Stimulated activated naive B cell treated with anti-CD40 and anti-IgM and Interleukin-4, amounts not matched to agents 10 μg/mL and 1 μg/mL and 100 μg/mL, for 72 hours (primary cell): Measurements from ENCODE around the gene MTMR10.
A peak's percentile ranks its signal among the peaks of the same experiment; 100 is the strongest.

Experiments used
- ATAC-seq, 2 donors: fragments of 150-1000 bp; cut with Tn5 transposase; replicated peaks; 2 replicates each; pipeline ENCODE4 v1.10.0; 2021; ENCODE audit warnings: moderate library complexity in 1 of 2
- DNase-seq: peaks from one replicate; pipeline ENCODE4 v3.0.0; 2021
- H3K27ac Mint-ChIP-seq: one replicate; pipeline ENCODE4 v1.8.0; 2022; ENCODE audit warnings: mild to moderate bottlenecking, mixed read lengths
- H3K27me3 Mint-ChIP-seq, 2 donors: one replicate each; pipeline ENCODE4 v1.8.0; 2022; ENCODE audit warnings: mixed read lengths in 2 of 2
- H3K36me3 Mint-ChIP-seq, 2 donors: one replicate each; pipeline ENCODE4 v1.8.0; 2022; ENCODE audit warnings: mixed read lengths in 2 of 2, mild to moderate bottlenecking in 1 of 2
- H3K4me1 Mint-ChIP-seq, 2 donors: one replicate each; pipeline ENCODE4 v1.8.0; 2022; ENCODE audit warnings: mixed read lengths in 2 of 2, mild to moderate bottlenecking in 1 of 2
- H3K4me3 Mint-ChIP-seq, 2 donors: one replicate each; pipeline ENCODE4 v1.8.0; 2022; ENCODE audit warnings: mild to moderate bottlenecking in 2 of 2, mixed read lengths in 2 of 2, moderate library complexity in 1 of 2
- H3K9me3 Mint-ChIP-seq, 2 donors: one replicate each; pipeline ENCODE4 v1.8.0; 2022; ENCODE audit warnings: mixed read lengths in 2 of 2, mild to moderate bottlenecking in 1 of 2

The MTMR10 gene

DNA sequence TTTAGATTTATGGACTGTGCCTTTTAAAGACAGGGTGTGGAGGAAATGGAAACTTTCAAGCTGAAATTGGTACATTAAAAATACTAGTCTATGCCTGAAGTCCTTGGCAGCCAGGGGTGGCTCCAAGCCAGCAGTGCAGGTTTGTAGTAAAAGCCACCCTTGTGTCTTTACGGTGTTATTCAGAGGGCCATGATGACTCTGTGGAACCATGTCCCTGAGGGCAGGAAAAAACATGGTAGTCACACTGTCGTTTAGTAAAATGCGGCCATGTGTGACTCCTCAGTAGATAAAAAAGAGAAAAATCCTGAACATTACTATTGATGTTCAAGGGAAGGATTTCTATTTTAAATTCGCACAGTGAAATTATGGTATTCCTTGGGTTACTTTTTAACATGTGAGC, 85.1 kb downstream of the MTMR10 start:
- DNase-seq (no peak), ATAC-seq (no peak)
- no peak overlapping the region for H3K4me3 Mint-ChIP-seq
- peaks cover 31 to 41% of the 10 kb centered on the region in 2 donors for H3K36me3 Mint-ChIP-seq
- no peak overlapping the region for H3K27ac Mint-ChIP-seq
- H3K4me1 Mint-ChIP-seq = peaks cover 21 to 32% of the 10 kb centered on the region in 2 donors
- no peaks in the 10 kb centered on the region for H3K9me3 Mint-ChIP-seq
- no peaks in the 10 kb centered on the region for H3K27me3 Mint-ChIP-seq

DNA sequence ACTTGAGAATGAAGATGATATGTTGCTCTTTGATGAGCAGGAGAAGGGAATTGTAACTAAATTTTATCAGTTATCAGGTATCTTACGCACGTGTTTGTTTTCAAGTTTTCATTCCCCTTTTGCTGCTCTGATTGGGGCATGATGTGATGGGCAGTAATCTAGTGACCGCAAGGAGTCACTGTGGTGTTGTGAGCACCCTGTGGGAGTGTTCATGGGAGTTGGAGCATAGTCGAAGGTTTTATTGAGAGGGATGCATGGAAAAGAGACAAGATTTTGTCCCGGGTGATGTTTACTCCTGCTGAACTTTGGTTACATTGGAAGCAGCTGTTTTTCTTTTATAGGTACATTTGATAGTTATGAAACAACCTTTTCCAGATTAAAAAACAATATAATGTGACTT, 85.6 kb downstream of the MTMR10 start:
- peaks cover 31 to 41% of the 10 kb centered on the region in 2 donors for H3K36me3 Mint-ChIP-seq
- DNase-seq = no peak
- no peak overlapping the region for H3K27ac Mint-ChIP-seq
- H3K4me3 Mint-ChIP-seq = no peak overlapping the region
- ATAC-seq = no peak
- no peaks in the 10 kb centered on the region for H3K9me3 Mint-ChIP-seq
- H3K4me1 Mint-ChIP-seq = peaks cover 21 to 32% of the 10 kb centered on the region in 2 donors
- H3K27me3 Mint-ChIP-seq = no peaks in the 10 kb centered on the region

DNA sequence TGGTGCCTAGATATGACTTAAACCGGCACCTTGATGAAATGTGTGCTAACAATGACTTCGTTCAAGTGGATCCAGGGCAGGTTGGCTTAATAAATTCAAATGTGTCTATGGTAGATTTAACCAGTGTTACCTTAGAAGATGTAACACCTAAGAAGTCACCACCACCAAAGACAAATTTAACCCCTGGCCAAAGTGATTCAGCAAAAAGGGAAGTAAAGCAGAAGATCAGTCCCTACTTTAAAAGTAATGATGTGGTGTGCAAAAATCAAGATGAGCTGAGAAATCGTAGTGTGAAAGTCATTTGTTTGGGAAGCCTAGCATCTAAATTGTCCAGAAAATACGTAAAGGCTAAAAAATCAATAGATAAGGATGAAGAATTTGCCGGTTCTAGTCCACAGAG, 86.6 kb downstream of the MTMR10 start:
- Mint-ChIP-seq H3K4me1 (peaks cover 21 to 32% of the 10 kb centered on the region in 2 donors), H3K4me3 (peak overlapping the region; percentile 29 to 100), H3K9me3 (no peaks in the 10 kb centered on the region), H3K27ac (peak overlapping the region; percentile 51), H3K27me3 (no peaks in the 10 kb centered on the region), H3K36me3 (peaks cover 28 to 38% of the 10 kb centered on the region in 2 donors)
- no peak for DNase-seq
- no peak for ATAC-seq

DNA sequence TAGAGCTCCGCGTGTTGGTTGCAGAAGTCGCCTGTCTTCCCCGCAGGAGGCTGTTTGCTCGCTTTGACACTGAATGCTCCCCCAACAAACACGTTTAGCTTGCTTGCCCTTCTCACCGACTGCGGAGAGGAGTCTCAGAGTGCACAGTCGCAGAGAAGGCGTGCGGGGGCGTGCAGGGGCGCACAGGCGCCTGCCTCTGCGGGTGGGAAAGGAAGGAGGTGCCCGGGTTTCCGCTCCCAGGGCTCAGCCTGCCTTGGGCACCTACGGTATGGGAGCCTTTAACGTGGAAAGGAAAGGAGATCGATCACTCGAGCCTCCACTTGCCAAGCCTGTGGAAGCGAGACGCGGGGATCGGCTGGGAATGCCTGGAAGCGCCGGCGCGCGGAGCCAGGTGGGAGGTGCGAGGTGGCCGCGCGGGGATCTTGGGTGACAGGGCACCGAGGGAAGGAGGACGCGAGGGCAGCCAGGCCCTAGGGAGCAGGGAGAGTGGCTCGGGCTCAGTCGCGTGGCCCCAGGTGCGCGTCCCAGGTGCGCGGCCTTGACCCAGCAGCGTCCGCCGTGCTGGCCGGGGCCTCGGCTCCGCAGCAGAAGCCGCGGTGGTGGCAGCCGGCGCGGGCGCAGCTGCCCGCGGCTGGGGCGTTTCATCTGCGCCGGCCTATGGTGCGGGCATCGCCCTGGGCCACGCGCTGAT, 87.8 kb downstream of the MTMR10 start, which contains the start of gene FAN1:
Gene FAN1 (plus strand): TSS at position 419 of the 691 bp plus-strand sequence. CDS start 749 bp downstream, outside the sequence.
- DNase-seq = peak; percentile 80
- ATAC-seq = peak; percentile 93
- Mint-ChIP-seq H3K36me3 (peaks cover 16 to 27% of the 10 kb centered on the region in 2 donors), H3K4me1 (peaks cover 15 to 32% of the 10 kb centered on the region in 2 donors), H3K4me3 (peak within 1 kb of the TSS; percentile 96 to 100), H3K27ac (peak within 1 kb of the TSS; percentile 91), H3K27me3 (no peaks in the 10 kb centered on the region), H3K9me3 (no peaks in the 10 kb centered on the region)

DNA sequence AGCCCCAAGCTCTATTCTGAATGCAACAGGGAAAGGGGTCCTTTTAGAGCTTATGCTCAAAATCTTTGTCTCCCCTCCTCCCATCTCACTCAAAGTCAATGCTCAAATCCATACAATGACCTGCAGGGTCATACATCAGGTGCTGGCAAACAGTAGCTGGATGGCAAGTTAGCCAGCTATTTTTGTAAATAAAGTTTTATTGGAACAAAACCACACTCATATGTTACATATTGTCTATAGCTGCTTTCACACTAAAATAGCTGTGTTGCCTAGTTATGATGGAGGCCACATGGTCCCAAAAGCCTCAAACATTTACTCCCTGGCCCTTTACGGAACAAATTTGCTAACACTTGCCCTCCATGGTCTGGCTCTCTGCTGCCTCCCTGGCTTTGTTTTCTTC, 89.5 kb downstream of the MTMR10 start:
- Mint-ChIP-seq H3K4me3 (no peak overlapping the region), H3K9me3 (no peaks in the 10 kb centered on the region), H3K4me1 (peaks cover 15 to 32% of the 10 kb centered on the region in 2 donors), H3K36me3 (peaks cover 11 to 17% of the 10 kb centered on the region in 2 donors), H3K27ac (no peak overlapping the region), H3K27me3 (no peaks in the 10 kb centered on the region)
- DNase-seq = no peak
- no peak for ATAC-seq

DNA sequence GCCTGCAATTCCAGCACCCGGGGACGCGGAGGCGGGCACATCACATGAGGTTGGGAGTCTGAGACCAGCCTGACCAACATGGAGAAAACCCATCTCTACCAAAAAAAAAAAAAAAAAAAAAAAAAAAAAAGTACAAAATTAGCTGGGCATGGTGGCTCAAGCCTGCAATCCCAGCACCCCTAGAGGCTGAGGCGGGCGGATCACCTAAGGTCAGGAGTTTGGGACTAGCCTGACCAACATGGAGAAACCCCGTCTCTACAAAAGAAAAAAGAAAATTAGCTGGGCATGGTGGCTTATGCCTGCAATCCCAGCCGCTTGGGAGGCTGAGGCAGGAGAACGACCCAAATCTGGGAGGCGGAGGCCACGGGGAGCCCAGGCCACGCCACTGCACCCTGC, 95.2 kb downstream of the MTMR10 start:
- H3K27ac Mint-ChIP-seq = no peak overlapping the region
- H3K4me1 Mint-ChIP-seq = peaks cover 3 to 5% of the 10 kb centered on the region in 2 donors
- ATAC-seq (no peak), DNase-seq (no peak)
- no peaks in the 10 kb centered on the region for H3K27me3 Mint-ChIP-seq
- no peaks in the 10 kb centered on the region for H3K9me3 Mint-ChIP-seq
- H3K36me3 Mint-ChIP-seq = no peaks in the 10 kb centered on the region
- H3K4me3 Mint-ChIP-seq = no peak overlapping the region

DNA sequence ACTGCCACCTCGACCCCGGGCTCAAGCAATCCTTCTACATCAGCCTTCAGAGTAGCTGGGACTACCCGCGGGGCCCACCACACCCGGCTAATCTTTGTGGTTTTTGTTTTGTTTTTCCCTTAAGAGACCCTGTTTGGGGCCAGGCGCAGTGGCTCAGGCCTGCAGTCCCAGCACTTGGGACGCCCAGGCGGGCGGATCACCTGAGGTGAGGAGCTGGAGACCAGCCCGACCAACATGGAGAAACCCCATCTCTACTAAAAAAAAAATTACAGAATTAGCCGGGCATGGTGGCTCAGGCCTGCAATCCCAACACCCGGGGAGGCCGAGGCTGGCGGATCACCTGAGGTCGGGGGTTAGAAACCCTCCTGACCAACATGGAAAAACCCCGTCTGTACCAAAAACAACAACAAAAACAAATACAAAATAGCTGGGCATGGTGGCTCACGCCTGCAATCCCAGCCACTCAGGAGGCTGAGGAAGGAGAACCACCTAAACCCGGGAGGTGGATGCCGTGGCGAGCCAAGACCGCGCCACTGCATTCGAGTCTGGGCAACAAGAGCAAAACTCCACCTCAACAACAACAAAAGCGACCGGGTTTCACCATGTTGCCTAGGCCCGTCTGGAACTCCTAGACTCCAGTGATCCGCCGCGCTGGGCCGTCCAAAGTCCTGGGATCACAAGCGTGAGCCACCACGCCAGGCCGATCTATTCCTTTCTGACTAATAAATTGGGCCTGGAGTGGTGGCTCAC, 95.8 kb downstream of the MTMR10 start:
- Mint-ChIP-seq H3K4me1 (peaks cover 3 to 5% of the 10 kb centered on the region in 2 donors), H3K27ac (no peak overlapping the region), H3K4me3 (no peak overlapping the region), H3K27me3 (no peaks in the 10 kb centered on the region), H3K36me3 (no peaks in the 10 kb centered on the region), H3K9me3 (no peaks in the 10 kb centered on the region)
- ATAC-seq (no peak), DNase-seq (no peak)

DNA sequence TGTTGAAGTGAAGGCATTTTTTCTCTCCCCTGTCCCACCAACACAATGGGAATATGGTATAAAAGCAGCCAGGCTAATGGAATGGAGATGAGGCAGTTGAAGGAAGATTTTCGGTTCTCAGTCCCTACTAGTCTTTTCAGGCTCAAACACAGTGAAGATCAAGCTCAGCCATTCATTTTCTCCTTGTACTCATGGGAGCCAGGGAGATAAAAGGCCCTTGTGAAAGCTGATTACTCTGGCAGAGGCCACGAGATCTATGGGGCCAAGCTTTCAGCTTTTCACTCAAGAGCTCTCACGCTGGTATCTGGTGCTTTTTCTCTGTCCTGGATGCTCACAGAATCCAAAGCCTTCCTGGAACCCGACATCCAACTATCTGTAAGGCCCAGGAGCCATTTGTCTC, 102.2 kb downstream of the MTMR10 start:
- no peak overlapping the region for H3K4me3 Mint-ChIP-seq
- H3K4me1 Mint-ChIP-seq = peaks cover 0 to under 1% of the 10 kb centered on the region in 2 donors
- DNase-seq (no peak), ATAC-seq (no peak)
- H3K27me3 Mint-ChIP-seq = no peaks in the 10 kb centered on the region
- H3K27ac Mint-ChIP-seq = no peak overlapping the region
- H3K9me3 Mint-ChIP-seq = no peaks in the 10 kb centered on the region
- H3K36me3 Mint-ChIP-seq = no peaks in the 10 kb centered on the region
